Stimulated activated CD4-positive, alpha-beta T cell treated with anti-CD3 and anti-CD28 coated beads, TNF-alpha, amount 100 ng/mL, for 48 hours (primary cell): Measurements from ENCODE around the gene ANKLE2.
"Not testable (repeated sequence)": the region's sequence is repeated elsewhere in the genome, so short reads cannot be mapped to it uniquely, and the experiment has no call there.

Source experiments
- DNase-seq, 3 donors: peaks; one replicate each; pipeline ENCODE4 v3.0.0-alpha.2; 2020; ENCODE audit warnings: low read depth in 3 of 3

Gene ANKLE2

DNA sequence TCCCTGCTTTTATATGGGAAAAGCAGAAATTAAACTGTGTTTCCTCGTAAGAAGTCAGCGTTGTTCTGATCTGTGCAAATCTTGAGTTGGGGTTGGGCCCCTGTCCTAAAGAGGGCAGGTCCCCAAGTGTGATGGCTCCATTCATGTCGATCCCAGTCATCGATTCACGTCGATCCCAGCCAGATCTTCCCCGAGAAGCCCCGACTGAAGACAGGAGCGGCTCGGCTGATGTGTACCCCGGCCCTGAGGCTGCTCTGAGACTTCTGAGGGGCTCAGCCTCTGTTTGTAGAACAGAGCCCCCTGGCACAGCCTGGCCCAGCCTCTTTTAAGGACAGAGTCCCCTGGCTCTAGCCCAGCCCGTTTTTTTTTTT is 41.7 kb downstream of the ANKLE2 start:
- no peak for DNase-seq

DNA sequence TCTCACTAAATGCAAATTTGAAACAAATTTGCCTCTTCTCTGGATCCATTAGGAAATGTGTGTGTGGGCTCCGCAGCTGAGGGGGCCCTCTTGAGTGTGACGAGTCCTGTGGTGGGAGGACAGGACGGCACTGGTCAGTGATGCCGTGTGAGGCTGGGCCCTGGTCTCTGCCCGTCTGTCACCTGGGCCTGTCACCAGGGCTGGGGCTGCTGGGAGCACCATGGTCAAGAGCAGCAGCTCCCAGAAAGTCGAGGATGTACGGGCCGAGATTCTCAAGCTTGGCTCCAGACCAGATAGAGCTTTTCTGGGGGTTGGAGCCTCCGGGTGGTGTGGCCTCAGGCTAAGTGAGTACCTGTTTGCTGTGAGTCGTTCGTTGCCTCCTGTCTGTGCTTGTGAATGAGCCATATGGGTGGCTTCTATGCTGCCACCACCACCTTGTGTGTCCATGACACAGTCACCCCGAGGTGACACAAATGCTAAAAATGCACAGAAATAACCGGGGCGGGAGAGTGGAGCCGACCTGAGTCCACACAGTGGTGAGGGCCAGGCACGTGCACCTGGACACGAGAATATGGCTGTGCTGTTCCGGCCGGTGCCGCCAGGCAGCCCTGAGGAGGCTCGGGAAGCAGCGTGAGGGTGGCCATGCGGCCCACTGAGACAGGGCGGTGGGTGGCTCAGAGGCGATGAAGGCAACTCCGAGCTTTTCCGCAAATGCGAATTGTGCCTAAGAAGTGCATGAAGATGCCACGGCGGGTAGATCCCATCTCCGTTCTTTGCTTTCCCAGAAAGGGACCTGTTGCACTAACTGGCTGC is 42.3 kb downstream of the ANKLE2 start:
- DNase-seq: no peak

DNA sequence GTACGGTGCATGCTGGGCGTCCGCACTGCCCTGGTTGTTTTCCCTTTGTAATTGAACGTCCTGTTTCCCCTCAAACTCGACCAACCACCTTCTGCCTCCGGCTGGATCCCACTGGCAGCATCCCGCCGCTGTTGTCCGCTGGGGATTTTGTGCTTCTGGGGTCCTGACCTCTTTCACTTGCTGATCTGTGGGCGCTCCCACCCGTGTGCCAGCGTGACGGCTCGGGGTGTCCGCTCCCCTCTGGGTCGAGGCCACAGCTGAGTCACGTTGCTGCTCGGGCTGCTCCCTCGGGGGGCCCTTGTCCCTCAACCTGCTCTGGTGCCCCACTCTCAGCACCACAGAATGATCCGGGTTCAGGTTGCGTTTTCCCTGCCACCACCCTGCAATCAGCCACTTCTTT is 43.0 kb downstream of the ANKLE2 start:
- no peak for DNase-seq

DNA sequence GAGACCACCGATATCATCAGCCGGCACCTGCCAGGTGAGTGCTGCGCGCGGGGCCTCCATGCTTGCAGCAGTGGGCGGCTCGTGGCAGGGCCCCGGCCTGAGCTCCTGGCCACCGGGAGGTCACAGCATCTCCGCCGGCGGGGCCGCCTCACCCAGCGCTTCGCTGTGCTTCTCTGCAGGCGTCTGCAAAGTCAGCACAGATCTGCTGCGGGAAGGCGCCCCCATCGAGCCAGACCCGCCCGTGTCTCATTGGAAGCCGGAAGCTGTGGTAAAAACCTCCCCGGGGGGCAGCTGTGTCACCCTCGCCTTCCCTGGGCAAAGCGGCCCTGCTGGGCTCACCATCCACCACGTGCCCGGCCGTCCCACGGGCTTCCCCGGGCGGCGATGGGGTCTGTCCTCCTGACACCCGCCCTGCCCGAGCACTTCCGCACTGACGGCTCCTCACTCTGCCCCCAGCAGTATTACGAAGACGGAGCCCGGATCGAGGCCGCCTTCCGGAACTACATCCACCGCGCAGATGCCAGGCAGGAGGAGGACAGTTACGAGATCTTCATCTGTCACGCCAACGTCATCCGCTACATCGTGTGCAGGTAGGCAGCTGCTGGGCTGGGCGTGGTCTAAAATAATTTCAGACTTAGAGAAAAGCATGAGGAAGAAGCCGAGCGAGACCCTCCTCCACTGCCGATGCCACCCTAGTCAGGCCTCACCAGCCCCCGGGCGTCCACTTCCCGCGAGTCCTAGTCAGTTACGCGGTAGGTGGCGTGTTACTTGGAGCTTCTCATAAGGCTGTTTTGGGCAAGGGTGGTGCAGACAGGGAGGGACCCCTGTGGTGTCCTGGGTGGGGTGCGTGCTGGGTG is 43.9 kb downstream of the ANKLE2 start:
- DNase-seq: no peak

DNA sequence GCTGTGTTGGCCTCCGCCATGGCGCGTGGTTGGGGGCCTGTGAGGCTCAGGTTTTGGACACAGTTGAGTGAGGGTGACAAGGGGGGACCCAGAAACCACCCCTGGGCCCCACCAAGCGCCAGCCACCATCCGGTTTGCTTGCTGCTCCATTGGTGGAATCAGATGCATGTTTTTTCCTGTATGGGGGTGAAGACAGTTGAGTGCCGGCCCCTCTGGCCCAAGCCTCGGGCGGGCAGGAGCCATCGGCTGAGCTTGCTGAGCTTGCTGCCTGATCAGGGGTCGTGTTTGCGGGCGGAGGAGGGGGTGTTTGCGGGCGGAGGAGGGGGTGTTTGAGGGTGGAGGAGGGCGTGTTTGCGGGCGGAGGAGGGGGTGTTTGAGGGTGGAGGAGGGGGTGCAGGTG is 44.6 kb downstream of the ANKLE2 start:
- DNase-seq: no peak

DNA sequence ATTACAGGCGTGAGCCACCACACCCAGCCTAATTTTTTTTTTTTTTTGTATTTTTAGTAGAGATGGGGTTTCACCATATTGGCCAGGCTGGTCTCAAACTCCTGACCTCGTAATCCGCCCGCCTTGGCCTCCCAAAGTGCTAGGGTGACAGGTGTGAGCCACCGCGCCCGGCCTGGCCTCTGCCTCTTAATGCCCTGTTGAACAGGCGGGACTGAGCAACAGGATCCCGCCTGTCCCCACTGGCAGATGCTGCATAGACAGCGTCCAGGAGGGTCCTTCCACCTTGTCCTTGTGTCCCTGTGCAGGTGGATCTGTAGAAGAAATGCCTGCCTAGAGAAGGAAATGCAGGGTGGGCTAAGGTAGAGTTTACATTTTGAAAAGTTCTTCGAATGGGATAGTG is 45.3 kb downstream of the ANKLE2 start:
- no peak for DNase-seq

DNA sequence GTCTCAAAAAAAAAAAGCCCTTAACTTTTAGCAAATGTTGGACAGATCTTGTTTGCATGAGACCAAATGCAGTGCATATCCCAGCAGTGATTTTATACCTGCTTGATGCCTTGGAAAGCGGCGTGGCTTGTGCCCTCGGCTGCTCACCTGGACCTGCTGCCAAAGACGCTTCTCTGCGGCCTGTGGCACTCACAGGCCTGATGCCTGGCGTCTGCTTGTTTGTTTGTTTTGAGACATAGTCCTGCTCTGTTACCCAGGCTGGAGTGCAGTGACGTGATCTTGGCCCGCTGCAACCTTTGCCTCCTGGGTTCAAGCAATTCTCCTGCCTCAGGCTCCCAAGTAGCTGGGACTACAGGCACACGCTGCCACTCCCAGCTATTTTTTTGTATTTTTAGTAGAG is 45.8 kb downstream of the ANKLE2 start:
- no peak for DNase-seq

DNA sequence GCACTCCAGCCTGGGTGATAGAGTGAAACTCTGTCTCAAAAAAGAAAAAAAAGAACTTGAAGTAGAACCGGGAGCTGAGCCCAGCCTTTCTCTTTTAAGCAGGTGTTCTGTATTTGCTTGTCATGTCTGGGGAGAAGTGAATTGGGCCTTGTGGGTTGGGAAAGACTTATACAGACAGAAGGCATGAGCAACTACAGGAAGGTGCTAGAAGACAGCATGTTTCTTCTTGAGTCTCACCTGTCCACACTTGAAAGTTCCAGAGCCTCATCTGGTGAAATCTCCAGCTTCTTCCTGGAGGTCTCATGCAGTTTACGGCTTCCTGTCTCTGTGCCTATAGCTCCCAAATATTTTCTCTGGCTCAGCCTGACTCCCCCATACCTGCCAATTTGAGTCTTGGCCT is 48.5 kb downstream of the ANKLE2 start:
- DNase-seq: no peak

DNA sequence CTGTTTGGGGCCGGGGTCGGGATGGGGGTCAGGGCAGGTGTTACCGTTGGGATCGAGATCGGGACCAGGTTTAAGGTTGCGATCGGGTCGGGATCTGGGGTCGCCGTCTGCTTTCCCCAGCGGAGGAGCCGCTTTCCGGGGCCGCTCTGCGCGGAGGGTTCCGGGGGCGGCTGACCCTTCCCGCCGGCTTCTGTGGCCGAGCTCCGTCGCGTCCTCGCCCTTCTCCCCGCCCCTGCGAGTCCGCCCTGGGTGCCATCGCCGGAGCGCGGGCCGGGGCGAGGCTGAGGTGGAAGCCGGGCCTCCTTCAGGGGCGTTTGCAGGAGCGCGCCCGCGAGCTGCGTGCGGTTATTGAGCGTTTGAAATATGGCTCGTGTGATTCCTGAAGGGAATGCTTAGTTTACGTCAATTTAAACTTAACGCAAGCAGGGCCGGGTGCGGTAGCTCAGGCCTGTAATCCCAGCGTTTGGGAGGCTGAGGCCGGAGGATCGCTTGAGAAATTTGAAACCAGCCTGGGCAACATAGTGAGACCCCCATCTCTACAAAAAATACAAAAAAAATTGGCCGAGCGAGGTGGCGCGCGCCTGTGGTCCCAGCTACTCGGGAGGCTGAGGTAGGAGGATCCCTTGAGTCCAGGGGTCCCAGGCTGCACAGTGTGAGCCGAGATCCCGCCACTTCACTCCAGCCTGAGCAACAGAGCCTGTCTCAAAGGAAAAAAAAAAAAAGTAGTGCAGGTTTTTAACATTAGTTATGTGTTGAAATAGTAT is 50.4 kb downstream of the ANKLE2 start:
- DNase-seq: peak in 1 of 3 donors; percentile 13

DNA sequence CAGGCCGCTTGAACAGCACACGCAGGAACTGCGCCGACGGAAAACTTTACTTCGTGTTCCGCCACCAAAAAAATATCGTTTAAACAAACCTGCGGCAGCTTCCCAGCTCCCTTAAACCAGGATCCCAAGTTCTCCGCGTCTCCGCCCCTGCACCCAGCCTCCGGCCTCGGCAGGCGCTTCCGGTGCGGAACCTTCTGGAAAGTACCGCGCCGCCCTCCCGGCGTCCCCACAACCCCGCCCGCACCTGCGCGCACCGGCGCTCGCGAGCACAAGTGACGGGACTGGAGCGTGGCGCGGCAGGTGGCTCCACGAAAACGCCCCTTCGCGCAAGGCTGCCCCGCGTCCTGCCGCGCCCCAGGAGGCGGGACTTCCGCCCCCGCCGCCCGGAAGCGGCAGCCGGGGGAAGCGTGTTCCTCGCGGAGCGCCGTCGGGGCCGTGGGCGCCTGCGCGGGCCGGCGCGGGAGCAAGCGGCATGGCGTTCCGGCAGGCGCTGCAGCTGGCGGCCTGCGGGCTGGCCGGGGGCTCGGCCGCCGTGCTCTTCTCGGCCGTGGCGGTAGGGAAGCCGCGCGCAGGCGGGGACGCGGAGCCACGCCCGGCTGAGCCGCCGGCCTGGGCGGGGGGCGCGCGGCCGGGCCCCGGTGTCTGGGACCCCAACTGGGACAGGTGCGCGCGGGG is 51.1 kb downstream of the ANKLE2 start, which contains the start of gene PGAM5:
Gene PGAM5, plus strand, starts transcription at position 438 of the 675 bp plus-strand sequence. Its CDS starts 35 bp downstream, at position 473.
- peak; percentile 68 to 79 (median 76) for DNase-seq

DNA sequence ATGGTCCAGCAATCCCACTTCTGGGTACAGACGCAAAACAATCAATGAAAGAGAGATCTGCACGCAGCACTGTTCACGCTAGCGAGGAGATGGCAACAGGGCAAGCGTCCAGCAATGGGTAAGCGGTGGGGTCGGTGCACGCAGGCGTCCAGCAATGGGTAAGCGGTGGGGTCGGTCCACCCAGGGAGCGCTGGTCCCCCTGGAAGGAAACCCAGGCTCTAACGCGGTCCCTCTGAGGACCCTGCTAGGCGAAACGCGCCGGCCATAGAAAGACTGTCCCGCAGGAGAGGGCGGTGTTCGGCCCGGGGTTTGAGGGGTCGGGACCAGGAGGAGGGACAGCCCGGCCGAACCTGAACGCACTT is 51.6 kb downstream of the ANKLE2 start:
- DNase-seq: no peak

DNA sequence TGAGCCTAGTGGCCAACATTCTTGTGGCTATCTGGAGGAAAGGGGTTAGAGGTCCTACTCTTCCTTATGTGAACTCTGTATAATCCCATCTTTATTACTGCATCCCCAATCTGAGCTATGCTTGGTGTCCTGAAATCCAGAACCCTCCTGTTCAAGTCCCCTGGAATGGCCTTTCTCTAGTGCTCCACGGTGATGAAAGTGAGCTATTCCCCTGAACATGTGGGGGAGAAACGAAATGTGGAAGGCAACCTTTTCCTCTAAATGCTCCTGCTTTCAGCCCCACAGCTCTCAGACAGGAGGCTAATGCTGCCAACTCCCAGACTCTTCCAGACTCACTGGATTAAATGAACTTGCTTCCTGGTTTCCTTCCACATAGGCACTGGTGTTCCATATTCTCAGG is 53.5 kb downstream of the ANKLE2 start:
- DNase-seq: no peak

DNA sequence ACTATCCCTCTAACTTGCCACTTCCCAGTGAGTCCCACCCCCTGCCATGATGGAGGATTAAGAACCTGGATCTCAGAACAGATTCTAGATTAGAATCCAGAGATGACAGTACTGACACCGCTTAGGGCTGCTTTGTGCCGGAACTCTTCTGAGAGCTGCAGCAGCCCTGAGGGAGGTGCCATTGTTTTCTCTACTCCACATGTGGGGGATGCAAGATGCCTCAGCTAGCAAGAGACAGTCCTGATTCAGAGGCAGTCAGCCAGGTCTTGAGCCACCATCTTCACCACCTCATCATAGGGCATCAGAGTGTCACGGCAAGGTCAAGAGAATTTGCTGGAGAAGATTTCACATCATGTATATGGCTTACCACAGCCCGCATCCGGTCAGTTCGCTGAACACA is 54.4 kb downstream of the ANKLE2 start:
- no peak for DNase-seq

DNA sequence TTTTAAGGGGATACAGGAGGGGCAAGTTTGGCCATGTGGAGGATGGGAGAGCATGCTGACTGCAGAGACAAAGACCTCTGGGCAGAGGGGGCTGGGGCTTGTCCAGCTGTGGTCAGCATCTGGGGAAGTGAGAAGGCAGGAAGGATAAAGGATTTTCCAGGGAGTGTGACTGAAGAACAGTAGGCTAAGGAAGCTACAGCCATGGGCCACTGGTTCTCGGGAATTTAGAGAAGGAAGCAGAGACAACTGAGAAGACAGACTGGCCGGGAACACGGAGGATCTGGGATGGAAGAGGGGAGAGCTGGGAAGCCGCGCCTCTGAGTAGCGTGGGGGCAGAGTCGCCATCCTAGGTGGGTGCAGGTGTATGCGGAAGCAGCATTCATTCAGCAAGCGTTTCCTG is 58.0 kb downstream of the ANKLE2 start:
- no peak for DNase-seq

DNA sequence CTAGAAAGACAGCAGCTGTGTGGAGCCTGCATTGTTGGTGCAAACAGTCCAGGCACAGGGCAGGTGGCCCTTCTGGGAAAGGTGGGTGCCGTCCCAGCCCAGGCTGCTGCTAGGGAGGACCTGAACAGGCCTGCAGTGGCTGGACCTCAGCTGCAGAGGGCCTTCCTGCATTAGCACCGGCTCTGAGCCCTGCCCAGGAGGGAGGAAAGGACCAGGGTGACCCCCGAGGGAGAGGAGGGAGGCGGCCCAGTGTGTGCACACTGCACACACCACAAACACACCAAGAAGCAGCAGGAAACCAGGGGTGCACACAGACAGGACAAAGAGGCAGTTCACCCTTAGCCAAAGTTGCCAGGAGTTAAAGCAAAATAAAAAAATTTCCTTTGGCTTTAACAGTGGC is 59.0 kb downstream of the ANKLE2 start:
- DNase-seq: no peak

DNA sequence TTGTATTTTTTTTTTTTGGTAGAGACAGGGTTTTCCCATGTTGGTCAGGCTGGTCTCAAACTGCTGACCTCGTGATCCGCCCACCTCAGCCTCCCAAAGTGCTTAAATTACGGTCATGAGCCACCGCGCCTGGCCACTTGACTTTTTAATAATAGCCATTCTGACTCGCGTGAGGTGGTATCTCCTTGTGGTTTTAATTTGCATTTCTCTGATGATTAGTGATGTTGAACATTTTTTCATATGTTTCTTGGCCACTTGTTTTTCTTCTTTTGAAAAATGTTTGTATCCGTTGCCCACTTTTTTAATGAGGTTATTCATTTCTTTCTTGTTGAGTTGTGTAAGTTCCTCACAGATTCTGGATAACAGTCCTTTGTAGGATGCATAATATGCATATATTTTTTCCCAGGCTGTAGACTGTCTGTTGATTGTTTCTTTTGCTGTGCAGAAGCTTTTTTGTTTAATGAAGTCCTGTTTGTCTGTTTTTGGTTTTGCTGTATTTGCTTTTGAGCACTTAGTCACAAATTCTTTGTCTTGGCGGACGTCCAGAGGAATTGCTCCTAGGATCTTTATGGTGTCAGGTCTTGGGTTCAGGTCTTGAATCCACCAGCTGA is 61.3 kb downstream of the ANKLE2 start:
- no peak for DNase-seq

DNA sequence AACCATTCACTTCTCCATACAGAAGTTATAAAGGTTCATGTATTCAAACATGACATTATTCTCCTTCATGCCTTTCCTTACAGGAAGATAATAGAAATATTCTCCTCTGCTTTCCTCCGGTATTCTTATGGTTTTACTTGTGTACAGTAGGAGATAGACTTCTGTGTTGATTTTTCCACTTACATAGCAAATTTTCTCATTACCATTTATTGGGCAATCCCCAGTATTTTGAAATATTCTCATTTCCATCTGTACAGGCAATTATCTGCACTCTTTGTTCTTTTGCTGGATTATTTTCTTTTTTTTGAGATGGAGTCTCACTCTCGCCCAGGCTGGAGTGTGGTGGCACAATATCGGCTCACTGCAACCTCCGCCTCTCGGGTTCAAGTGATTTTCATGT is 63.3 kb downstream of the ANKLE2 start:
- no peak for DNase-seq

DNA sequence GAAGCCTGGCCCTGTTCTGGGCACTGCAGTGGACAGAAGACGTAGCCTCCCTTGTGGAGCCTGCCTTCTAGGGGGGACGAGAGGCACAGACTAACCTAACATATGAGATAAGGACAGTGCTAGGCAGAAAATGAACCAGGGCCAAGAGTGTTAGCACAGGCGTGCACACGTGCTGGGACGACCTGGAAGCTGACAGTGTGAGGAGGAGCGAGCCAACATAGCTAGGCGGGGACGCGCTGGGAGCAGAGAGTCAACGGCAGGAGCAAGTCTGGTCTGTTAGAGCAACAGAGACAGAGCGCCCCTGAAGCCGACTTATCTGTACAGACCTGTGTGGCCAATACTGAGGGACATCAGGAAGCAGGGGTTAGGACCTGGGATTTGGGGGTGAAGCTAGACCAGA is 66.2 kb downstream of the ANKLE2 start:
- DNase-seq: no peak

DNA sequence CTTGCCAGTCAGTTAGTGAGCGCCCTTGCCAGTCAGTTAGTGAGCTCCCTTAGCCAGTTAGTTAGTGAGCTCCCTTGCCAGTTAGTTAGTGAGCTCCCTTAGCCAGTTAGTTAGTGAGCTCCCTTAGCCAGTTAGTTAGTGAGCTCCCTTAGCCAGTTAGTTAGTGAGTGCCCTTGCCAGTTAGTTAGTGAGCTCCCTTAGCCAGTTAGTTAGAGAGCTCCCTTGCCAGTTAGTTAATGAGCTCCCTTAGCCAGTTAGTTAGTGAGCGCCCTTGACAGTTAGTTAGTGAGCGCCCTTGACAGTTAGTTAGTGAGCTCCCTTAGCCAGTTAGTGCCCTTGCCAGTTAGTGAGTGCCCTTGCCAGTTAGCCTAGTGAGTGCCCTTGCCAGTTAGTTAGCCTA is 66.7 kb downstream of the ANKLE2 start:
- not testable (repeated sequence) for DNase-seq

DNA sequence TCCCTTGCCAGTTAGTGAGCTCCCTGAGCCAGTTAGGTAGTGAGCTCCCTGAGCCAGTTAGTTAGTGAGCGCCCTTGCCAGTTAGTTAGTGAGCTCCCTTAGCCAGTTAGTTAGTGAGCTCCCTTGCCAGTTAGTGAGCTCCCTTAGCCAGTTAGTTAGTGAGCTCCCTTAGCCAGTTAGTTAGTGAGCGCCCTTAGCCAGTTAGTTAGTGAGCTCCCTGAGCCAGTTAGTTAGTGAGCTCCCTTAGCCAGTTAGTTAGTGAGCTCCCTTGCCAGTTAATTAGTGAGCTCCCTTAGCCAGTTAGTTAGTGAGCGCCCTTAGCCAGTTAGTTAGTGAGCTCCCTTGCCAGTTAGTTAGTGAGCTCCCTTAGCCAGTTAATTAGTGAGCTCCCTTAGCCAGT is 69.6 kb downstream of the ANKLE2 start:
- DNase-seq: not testable (repeated sequence)

DNA sequence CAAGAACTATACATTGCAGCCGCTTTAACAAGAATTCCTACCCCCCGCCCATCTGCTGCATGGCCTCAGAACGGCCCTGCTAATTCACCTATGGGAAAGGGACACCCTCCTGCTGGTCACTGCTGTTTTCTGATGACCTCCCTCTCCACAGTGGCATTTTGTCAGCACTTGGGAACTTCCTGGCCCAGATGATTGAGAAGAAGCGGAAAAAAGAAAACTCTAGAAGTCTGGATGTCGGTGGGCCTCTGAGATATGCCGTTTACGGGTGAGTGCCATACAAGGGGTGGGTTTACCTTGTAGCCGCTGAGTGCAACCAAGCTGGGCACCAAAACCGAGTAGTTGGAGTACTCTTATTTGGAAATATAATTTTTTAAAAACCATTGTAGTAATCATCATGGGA is 71.5 kb downstream of the ANKLE2 start:
- no peak for DNase-seq
